Naive thymus-derived CD4-positive, alpha-beta T cell (primary cell): ENCODE data around the gene GHRH. TPM values are rescaled to one million over a fixed set of nuclear protein-coding genes. Genes with fewer than 3 reads are reported as not detected.

Source experiments
- ATAC-seq: fragments of 150-1000 bp; cut with Tn5 transposase; 2 replicates; pipeline ENCODE4 v1.10.0; 2021; ENCODE audit warnings: mild to moderate bottlenecking, moderate library complexity
- CTCF ChIA-PET: fragments of 350-600 bp; sonication (Branson Sonifier 250); formaldehyde crosslinking; loops from one replicate; lab custom pipeline; 2021; ENCODE audit warnings: antibody characterized with exemption; lab: Charles Lee
- POLR2A ChIA-PET: fragments of 350-600 bp; sonication (Branson Sonifier 250); formaldehyde crosslinking; loops from one replicate; lab custom pipeline; 2021; ENCODE audit warnings: antibody characterized with exemption, inconsistent platforms; lab: Charles Lee
- DNase-seq, 9 donors: peaks; one replicate each; pipeline versions ENCODE4 v3.0.0 to v3.0.0-alpha.2; 2020 to 2022; ENCODE audit warnings: mixed read lengths in 1 of 9
- H3K27ac ChIP-seq: one replicate; pipeline ENCODE4 v1.7.0; 2013; ENCODE audit warnings: mild to moderate bottlenecking, low read depth, low read length, moderate library complexity
- H3K27me3 ChIP-seq, 2 donors: one replicate each; pipeline ENCODE4 v1.7.0; 2013; ENCODE audit warnings: low read length in 2 of 2, mild to moderate bottlenecking in 2 of 2, moderate library complexity in 2 of 2; ENCODE audit not compliant: control insufficient read depth in 2 of 2, insufficient read depth in 2 of 2
- H3K36me3 ChIP-seq, 3 experiments: 1 replicate in 2 of 3; 2 replicates in 1 of 3; pipeline ENCODE4 v1.7.0; 2013; ENCODE audit warnings: low read length in 3 of 3, mild to moderate bottlenecking in 3 of 3, moderate library complexity in 1 of 3; ENCODE audit not compliant: insufficient read depth in 3 of 3, control insufficient read depth in 2 of 3
- H3K4me1 ChIP-seq, 2 donors: one replicate each; pipeline ENCODE4 v1.7.0; 2013; ENCODE audit warnings: low read length in 2 of 2, mild to moderate bottlenecking in 2 of 2, moderate library complexity in 1 of 2; ENCODE audit not compliant: control insufficient read depth in 2 of 2, insufficient read depth in 2 of 2
- H3K4me3 ChIP-seq: 2 replicates; pipeline ENCODE4 v1.7.0; 2013; ENCODE audit warnings: mild to moderate bottlenecking, low read length
- H3K9me3 ChIP-seq, 3 experiments: 1 replicate in 2 of 3; 2 replicates in 1 of 3; pipeline ENCODE4 v1.7.0; 2013; ENCODE audit warnings: low read length in 3 of 3; ENCODE audit not compliant: control insufficient read depth in 2 of 3
- H3K27ac Mint-ChIP-seq, 9 donors: one replicate each; pipeline ENCODE4 v1.8.0; 2020 to 2022; ENCODE audit warnings: mixed read lengths in 9 of 9, mild to moderate bottlenecking in 8 of 9, moderate library complexity in 5 of 9, inconsistent platforms in 2 of 9
- H3K27me3 Mint-ChIP-seq, 5 donors: one replicate each; pipeline ENCODE4 v1.8.0; 2021 to 2022; ENCODE audit warnings: mixed read lengths in 5 of 5, mild to moderate bottlenecking in 1 of 5
- H3K36me3 Mint-ChIP-seq, 5 donors: one replicate each; pipeline ENCODE4 v1.8.0; 2020 to 2022; ENCODE audit warnings: mixed read lengths in 5 of 5, mild to moderate bottlenecking in 3 of 5, inconsistent platforms in 1 of 5
- H3K4me1 Mint-ChIP-seq, 7 donors: one replicate each; pipeline ENCODE4 v1.8.0; 2020 to 2022; ENCODE audit warnings: mixed read lengths in 7 of 7, mild to moderate bottlenecking in 3 of 7, inconsistent platforms in 1 of 7
- H3K4me3 Mint-ChIP-seq, 10 donors: one replicate each; pipeline ENCODE4 v1.8.0; 2020 to 2022; ENCODE audit warnings: mild to moderate bottlenecking in 10 of 10, mixed read lengths in 10 of 10, moderate library complexity in 6 of 10, inconsistent platforms in 2 of 10
- H3K9me3 Mint-ChIP-seq, 11 donors: one replicate each; pipeline ENCODE4 v1.8.0; 2020 to 2022; ENCODE audit warnings: mixed read lengths in 11 of 11, mild to moderate bottlenecking in 4 of 11, inconsistent platforms in 1 of 11, moderate library complexity in 1 of 11
- intact Hi-C, 2 donors: fragments of 100-400 bp; cut with micrococcal nuclease; formaldehyde crosslinking; loops; one replicate each; pipeline ENCODE4 v1.15.1; 2023
- polyA plus RNA-seq, 2 donors: library from polyadenylated mRNA; unstranded; fragments of 300-500 nt; fragmentation: Illumina TruSeq; gene quantifications; one replicate each; pipeline ENCODE4 v1.2.3, GENCODE V29; 2021
- total RNA-seq, 6 experiments: library from RNA in 5 of 6; stranded (reverse) in 5 of 6; gene quantifications; 1 replicate in 5 of 6; 2 replicates in 1 of 6; pipeline ENCODE4 v1.2.3 and lab custom pipeline; 2021 to 2026

Gene GHRH
- total and polyA plus RNA-seq, 7 experiments from 2014 or later, result not detected

DNA sequence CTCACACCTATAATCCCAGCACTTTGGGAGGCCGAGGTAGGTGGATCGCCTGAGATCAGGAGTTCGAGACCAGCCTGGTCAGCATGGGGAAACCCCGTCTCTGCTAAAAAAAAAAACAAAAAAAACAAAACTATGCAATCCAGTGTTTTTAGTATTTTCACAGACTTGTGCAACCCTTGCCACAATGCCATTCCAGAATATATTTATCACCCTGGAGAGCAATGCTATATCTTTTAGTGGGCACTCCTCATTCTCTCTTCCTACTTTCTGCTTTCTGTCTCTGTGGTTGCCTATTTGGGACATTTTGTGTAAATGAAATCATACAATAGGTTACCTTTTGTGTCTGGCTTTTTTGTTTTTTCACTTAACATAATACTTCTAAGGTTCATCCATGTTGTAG, 43.2 kb downstream of the GHRH start:
- Histone ChIP-seq H3K27me3 (no peaks in the 10 kb centered on the region), H3K9me3 (no peaks in the 10 kb centered on the region), H3K4me3 (no peak overlapping the region), H3K4me1 (no peaks in the 10 kb centered on the region), H3K27ac (no peak overlapping the region), H3K36me3 (peaks cover 7 to 59% (median 19%) of the 10 kb centered on the region in 3 experiments)
- DNase-seq (no peak), ATAC-seq (no peak)
- peaks cover 0 to 10% (median 5%) of the 10 kb centered on the region in 7 donors for H3K4me1 Mint-ChIP-seq
- H3K9me3 Mint-ChIP-seq, result no peaks in the 10 kb centered on the region
- CTCF ChIA-PET, result interaction anchor here (0.7 kb wide), 1 partner anchor 291 kb away, joined by 3 read pairs; no protein-coding TSS in a partner anchor
- H3K27me3 Mint-ChIP-seq, result no peaks in the 10 kb centered on the region
- intact Hi-C loops, result no loop called here
- POLR2A ChIA-PET, result no interaction called here
- H3K4me3 Mint-ChIP-seq, result no peak overlapping the region
- H3K36me3 Mint-ChIP-seq, result peaks cover 11 to 50% (median 19%) of the 10 kb centered on the region in 5 donors
- peak overlapping the region in 1 of 9 donors; percentile 14 for H3K27ac Mint-ChIP-seq

DNA sequence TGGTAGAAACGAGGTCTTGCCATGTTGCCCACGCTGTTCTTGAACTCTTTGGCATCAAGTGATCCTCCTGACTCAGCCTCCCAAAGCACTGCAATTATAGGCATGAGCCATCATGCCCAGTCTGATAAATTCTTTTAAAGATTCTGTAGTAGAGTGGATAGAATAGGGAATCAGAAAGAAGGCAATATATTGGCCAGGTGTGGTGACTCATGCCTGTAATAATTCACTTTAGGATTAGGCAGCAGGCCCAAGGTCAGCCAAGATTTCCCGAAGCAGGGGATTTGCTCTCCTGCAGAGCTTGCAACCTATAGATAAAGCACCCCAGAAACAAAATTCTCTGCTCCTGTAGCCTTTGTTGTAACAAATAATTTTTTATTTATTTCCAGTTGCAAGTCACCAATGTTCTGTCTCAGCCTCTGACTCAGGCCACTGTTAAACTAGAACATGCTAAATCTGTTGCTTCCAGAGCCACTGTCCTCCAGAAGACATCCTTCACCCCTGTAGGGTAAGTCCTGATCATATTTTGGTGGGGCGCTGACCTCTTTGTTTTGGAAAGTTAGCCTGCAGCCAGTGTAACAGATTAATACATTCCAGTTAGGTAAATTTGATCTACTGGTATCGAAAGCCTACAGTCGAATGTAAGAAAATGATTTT, 51.8 kb downstream of the GHRH start:
- no peak overlapping the region for H3K4me3 Mint-ChIP-seq
- H3K27me3 ChIP-seq, result no peaks in the 10 kb centered on the region
- DNase-seq (no peak), ATAC-seq (no peak)
- no peaks in the 10 kb centered on the region for H3K9me3 Mint-ChIP-seq
- H3K4me1 Mint-ChIP-seq, result peaks cover 0 to 6% (median 3%) of the 10 kb centered on the region in 7 donors
- H3K27me3 Mint-ChIP-seq, result no peaks in the 10 kb centered on the region
- ChIA-PET CTCF (interaction anchor here (1.0 kb wide), 1 partner anchor 12 kb away, joined by 3 read pairs; no protein-coding TSS in a partner anchor), POLR2A (no interaction called here)
- no peaks in the 10 kb centered on the region for H3K4me1 ChIP-seq
- no peak overlapping the region for H3K4me3 ChIP-seq
- peaks cover 25 to 82% (median 28%) of the 10 kb centered on the region in 3 experiments for H3K36me3 ChIP-seq
- no peaks in the 10 kb centered on the region for H3K9me3 ChIP-seq
- peaks cover 12 to 52% (median 29%) of the 10 kb centered on the region in 5 donors for H3K36me3 Mint-ChIP-seq
- no peak overlapping the region for H3K27ac ChIP-seq
- no peak overlapping the region for H3K27ac Mint-ChIP-seq
- intact Hi-C loops, result no loop called here

DNA sequence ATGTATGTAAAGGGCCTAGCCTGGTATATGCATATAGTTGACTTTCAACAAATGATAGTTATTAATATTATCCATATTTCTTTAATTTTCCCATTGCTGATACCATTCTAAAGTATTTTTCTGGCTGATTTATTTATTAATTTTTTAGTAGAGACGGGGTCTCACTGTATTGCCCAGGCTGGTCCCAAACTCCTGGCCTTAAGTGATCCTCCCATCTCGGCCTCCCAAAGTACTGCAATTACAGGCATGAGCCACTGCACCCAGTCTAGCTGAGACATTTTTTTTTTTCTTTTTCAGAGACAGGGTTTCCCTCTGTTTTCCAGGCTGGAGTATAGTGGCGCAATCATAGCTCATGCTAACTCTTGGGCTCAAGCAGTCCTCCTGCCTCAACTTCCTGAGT, 52.4 kb downstream of the GHRH start:
- Histone ChIP-seq H3K36me3 (peaks cover 29 to 83% (median 29%) of the 10 kb centered on the region in 3 experiments), H3K27me3 (no peaks in the 10 kb centered on the region), H3K27ac (no peak overlapping the region), H3K9me3 (no peaks in the 10 kb centered on the region), H3K4me3 (no peak overlapping the region), H3K4me1 (no peaks in the 10 kb centered on the region)
- ATAC-seq (no peak), DNase-seq (no peak)
- Mint-ChIP-seq H3K4me3 (no peak overlapping the region), H3K27ac (no peak overlapping the region), H3K9me3 (no peaks in the 10 kb centered on the region), H3K36me3 (peaks cover 13 to 52% (median 33%) of the 10 kb centered on the region in 5 donors), H3K27me3 (no peaks in the 10 kb centered on the region), H3K4me1 (peaks cover 0 to 7% (median 3%) of the 10 kb centered on the region in 7 donors)
- ChIA-PET POLR2A (interaction anchor here (0.6 kb wide), 1 partner anchor 642 kb away, joined by 6 read pairs; no protein-coding TSS in a partner anchor), CTCF (interaction anchor here (1.0 kb wide), 1 partner anchor 12 kb away, joined by 3 read pairs; no protein-coding TSS in a partner anchor)
- intact Hi-C loops, result no loop called here

DNA sequence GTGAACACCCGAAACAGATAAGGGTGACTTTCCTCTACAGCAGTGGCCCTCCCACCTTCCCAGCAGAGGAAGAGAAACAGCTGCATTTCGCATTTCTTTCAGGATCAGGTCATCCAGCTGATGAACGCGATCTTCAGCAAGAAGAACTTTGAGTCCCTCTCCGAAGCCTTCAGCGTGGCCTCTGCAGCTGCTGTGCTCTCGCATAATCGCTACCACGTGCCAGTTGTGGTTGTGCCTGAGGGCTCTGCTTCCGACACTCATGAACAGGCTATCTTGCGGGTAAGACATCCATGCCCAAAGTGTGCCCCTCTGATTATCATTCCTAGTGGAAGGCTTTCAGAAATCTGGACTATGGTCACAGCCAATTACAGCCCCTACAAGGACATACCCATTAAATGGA, 54.4 kb downstream of the GHRH start:
- Histone ChIP-seq H3K27ac (no peak overlapping the region), H3K27me3 (no peaks in the 10 kb centered on the region), H3K4me3 (no peak overlapping the region), H3K9me3 (no peaks in the 10 kb centered on the region), H3K36me3 (peaks cover 20 to 84% (median 33%) of the 10 kb centered on the region in 3 experiments), H3K4me1 (no peaks in the 10 kb centered on the region)
- peaks cover 13 to 51% (median 30%) of the 10 kb centered on the region in 5 donors for H3K36me3 Mint-ChIP-seq
- H3K4me1 Mint-ChIP-seq, result peaks cover 0 to 8% (median 2%) of the 10 kb centered on the region in 7 donors
- POLR2A ChIA-PET, result no interaction called here
- intact Hi-C loops, result no loop called here
- CTCF ChIA-PET, result interaction anchor here (1.7 kb wide), 1 partner anchor 11 kb away, joined by 4 read pairs; no protein-coding TSS in a partner anchor
- H3K27me3 Mint-ChIP-seq, result no peaks in the 10 kb centered on the region
- H3K9me3 Mint-ChIP-seq, result no peaks in the 10 kb centered on the region
- no peak overlapping the region for H3K4me3 Mint-ChIP-seq
- DNase-seq (no peak), ATAC-seq (no peak)
- no peak overlapping the region for H3K27ac Mint-ChIP-seq

DNA sequence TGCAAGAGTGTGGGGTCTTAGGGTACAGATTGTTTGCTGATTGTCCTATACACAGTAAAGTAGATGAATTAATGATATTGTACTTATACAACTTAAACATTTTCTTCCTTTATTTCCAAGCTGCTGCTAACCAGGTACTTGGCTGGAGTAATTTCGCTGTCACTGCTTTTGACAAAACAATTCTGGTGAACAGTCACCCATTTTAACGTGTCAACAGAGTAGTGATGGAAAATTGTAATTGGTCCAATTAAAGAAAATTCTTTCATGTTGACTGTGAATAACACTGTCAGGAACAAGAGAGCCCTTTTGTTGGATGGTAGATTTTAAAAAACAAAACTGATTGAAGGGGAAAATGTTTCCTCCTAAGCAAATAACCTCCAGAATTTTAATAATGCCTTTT, 55.8 kb downstream of the GHRH start:
- POLR2A ChIA-PET, result interaction anchor here (1.3 kb wide), 1 partner anchor 27 kb away, joined by 3 read pairs; the partner anchor contains the start of gene RPN2
- no peaks in the 10 kb centered on the region for H3K4me1 ChIP-seq
- Mint-ChIP-seq H3K4me1 (peaks cover 0 to 13% (median 6%) of the 10 kb centered on the region in 7 donors), H3K36me3 (peaks cover 13 to 61% (median 35%) of the 10 kb centered on the region in 5 donors), H3K27ac (peak overlapping the region in 1 of 9 donors; percentile 51), H3K9me3 (no peaks in the 10 kb centered on the region), H3K27me3 (no peaks in the 10 kb centered on the region), H3K4me3 (no peak overlapping the region)
- peaks cover 30 to 92% (median 46%) of the 10 kb centered on the region in 3 experiments for H3K36me3 ChIP-seq
- CTCF ChIA-PET, result interaction anchor here (1.2 kb wide), 1 partner anchor 328 kb away, joined by 3 read pairs; no protein-coding TSS in a partner anchor
- ATAC-seq, result no peak
- H3K9me3 ChIP-seq, result no peaks in the 10 kb centered on the region
- intact Hi-C loops, result no loop called here
- H3K27ac ChIP-seq, result no peak overlapping the region
- no peak overlapping the region for H3K4me3 ChIP-seq
- H3K27me3 ChIP-seq, result no peaks in the 10 kb centered on the region
- DNase-seq, result no peak

DNA sequence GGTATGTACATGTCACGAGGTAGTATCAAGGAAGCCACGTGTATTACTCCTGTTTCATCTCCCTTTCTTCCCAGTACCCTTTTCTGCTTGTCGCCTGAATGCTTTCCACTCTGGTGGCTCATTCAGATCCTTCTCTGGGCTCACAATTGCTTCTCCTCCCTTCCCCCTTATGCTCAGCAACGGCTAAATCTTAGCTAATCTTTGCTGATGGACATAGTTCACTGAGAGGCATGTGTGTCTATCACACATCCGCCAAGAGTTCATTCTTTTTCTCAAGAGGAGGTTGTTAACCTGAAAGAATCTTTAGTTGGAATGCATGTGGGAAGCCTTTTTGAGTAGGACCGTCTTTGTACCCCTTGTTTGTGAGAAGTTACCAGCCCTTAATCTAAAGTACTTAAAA, 56.5 kb downstream of the GHRH start:
- no peak for DNase-seq
- H3K9me3 Mint-ChIP-seq, result no peaks in the 10 kb centered on the region
- no peaks in the 10 kb centered on the region for H3K9me3 ChIP-seq
- peaks cover 0 to 15% (median 6%) of the 10 kb centered on the region in 7 donors for H3K4me1 Mint-ChIP-seq
- H3K36me3 Mint-ChIP-seq, result peaks cover 13 to 67% (median 38%) of the 10 kb centered on the region in 5 donors
- H3K4me3 Mint-ChIP-seq, result no peak overlapping the region
- no peaks in the 10 kb centered on the region for H3K27me3 Mint-ChIP-seq
- H3K27me3 ChIP-seq, result no peaks in the 10 kb centered on the region
- CTCF ChIA-PET, result interaction anchor here (1.2 kb wide), 1 partner anchor 329 kb away, joined by 3 read pairs; no protein-coding TSS in a partner anchor
- no peak overlapping the region for H3K4me3 ChIP-seq
- intact Hi-C loops, result no loop called here
- POLR2A ChIA-PET, result interaction anchor here (1.3 kb wide), 1 partner anchor 26 kb away, joined by 3 read pairs; the partner anchor contains the start of gene RPN2
- H3K4me1 ChIP-seq, result no peaks in the 10 kb centered on the region
- no peak for ATAC-seq
- H3K27ac Mint-ChIP-seq, result peak overlapping the region in 1 of 9 donors; percentile 51
- peaks cover 36 to 96% (median 49%) of the 10 kb centered on the region in 3 experiments for H3K36me3 ChIP-seq
- no peak overlapping the region for H3K27ac ChIP-seq
